NCI-H146 (cell line): ENCODE data around the gene GTSF1L.
A peak's percentile ranks its signal among the peaks of the same experiment; 100 is the strongest.

Source experiments
- DNase-seq: peaks from one replicate; lab custom pipeline; 2025; lab: John Stamatoyannopoulos, UW

GTSF1L gene

DNA sequence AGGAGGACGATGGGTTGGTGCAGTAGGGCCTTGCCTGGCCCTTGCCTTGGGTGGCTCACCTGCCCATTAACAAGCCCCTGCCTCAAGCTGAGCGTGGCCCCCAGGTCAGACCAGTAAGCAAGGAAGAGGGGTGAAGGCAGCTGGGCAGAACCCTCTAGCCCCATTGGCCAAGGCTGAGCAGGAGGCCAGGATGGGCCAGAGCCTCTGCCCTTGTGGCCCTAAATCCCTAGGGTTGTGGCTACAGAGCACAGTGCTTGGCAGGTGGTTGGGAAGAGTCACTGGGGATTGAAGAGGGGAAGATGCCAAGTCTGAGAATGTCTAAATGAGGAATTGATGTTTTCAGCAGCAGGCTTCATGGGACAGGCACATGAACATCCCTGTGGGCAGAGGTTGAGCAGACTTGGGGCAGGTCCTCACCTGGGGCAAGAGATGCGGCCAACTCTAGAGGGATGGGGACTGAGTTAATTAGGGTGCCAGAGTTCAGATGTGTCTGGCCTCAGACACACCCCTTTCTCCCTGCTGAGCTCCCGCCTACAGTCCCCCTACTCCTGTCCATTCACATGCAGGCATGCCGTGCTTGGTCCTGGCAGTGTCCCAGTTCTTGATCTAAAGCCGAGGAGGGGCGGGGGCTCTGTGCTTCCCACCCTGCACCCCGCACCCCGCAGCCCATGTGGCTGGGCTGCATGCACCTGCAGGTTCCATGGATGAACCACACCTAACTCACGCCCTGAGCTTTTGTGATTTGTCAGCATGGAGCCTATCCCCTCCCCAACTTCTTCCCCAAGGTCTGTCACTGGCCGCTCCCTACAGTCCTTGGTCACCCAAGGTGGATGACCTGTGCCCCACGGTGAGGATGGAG is 9.8 kb downstream of the GTSF1L start:
- no peak for DNase-seq

DNA sequence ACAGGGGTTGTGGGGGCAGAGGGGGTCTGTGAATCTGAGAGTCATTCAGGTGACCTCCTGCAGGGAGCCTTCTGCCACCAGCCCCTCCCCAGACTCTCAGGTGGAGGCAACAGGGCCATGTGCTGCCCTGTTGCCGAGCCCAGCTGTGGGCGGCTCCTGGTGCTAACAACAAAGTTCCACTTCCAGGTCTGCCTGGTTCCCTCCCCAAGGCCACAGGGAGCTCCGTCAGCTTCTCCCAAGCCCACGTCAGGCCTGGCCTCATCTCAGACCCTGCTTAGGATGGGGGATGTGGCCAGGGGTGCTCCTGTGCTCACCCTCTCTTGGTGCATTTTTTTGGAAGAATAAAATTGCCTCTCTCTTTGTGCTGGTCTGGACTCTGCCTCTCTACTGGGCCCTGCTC is 10.7 kb downstream of the GTSF1L start:
- no peak for DNase-seq

DNA sequence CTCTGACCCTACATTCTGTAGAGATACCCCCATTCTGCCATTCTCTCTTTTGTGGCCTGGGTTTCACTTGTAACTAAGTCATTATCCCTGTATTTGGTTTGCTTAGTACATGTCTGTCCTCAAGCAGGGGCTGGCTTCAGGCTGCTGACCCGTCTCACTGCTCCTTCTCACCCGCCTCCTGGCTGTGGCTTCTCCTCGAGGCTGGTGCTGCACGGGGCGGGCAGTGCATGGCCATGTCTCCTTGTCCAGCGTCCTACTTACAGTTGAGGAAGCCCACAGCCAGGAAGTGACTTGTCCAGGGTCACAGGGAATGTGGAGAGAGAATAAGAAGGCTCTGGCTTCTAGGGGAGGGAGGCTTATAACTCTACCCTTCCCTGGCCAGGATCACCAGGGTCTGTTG is 11.3 kb downstream of the GTSF1L start:
- DNase-seq = no peak

DNA sequence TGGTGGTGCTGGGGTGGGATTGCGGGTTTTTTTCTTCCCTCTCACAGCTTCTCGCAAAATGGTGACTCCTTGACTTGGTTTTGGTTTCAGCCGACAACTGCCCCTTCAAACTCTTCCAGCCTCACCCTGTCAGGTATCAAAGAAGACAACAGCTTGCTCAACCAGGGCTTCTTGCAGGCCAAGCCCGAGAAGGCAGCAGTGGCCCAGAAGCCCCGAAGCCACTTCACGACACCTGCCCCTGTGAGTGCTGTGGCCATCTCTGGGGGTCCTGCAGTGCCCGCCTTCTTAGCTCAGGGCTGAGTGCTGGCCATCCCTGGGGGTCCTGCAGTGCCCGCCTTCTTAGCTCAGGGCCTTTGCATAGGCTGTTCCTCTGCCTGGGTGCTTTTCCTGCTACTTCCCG is 11.8 kb downstream of the GTSF1L start:
- DNase-seq = no peak

DNA sequence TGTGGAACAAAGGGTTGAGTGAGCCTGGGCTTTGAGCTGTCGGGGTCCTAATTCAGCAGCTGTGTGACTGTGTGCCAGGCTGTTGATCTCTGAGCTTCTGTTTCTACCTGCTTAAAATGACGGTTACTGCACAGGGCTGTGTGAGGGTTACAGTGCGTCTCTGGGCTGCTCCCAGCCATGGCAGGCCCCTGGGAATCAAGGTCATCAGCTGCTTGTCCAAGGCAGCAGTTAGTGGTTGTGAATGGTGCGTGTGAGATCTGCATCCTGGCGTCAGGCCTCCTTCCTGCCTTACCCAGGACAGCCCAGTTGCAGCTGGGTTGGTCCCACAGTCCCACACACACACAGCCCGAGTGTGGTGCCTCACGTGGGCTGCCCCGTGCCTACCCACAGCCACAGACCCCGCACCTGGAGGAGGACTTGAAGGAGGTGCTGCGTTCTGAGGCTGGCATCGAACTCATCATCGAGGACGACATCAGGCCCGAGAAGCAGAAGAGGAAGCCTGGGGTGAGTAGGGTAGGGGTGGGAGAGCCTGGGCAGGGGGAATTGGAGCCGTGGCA is 15.6 kb downstream of the GTSF1L start:
- no peak for DNase-seq

DNA sequence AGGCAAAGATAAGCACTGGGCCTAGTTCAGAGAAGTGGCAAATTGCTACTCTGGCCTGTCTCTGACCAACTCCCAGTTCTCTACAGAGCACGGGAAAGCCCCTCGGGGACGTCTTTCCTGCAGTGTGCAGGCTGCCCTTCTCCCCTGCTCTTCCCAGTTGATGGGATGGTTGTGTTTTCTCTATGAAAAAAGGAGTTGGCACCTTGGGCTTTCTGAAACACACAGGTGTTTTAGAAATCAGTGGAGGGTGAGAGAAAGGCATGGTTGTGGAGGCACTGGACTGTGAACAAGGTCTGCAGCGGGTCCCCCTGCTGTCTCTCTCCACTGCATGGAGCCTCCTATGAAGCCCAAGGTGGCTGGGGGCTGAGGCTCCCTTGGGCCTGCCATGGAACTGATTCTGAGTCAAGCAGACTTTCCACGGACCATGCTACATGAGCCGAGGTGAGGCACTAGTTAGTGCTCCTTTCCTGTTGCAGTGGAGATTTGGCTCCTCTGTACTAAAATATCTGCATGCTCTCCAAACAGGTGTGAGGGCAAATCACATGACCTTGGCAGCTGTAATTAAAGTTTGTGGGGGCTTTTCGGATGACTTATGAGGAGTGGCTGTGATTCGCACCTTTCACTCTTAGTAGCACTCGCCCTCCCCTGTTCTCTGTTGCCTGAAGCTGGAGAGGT is 16.3 kb downstream of the GTSF1L start:
- no peak for DNase-seq

DNA sequence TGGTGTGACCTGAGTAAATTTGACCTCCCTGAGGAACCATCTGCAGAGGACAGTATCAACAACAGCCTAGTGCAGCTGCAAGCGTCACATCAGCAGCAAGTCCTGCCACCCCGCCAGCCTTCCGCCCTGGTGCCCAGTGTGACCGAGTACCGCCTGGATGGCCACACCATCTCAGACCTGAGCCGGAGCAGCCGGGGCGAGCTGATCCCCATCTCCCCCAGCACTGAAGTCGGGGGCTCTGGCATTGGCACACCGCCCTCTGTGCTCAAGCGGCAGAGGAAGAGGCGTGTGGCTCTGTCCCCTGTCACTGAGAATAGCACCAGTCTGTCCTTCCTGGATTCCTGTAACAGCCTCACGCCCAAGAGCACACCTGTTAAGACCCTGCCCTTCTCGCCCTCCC is 24.3 kb downstream of the GTSF1L start:
- DNase-seq = no peak

DNA sequence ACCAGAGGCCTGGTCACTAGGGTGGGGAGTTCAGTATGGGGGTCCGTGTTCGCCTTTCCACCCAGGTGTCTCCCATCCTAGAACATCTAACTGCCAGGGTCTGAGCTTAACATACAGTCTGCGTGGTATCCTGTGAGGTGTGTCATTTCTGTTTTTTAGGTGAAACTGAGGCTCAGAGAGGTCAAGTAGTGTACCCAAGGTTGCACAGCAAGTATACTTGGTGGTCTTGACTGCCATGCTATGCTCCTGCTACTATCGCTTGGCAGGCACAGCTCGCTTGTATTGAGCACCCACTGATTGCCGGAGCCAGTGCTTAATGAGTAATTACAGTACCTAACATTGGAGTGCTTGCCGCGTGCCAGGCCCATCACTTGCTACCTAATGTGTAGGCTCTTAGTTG is 26.2 kb downstream of the GTSF1L start:
- no peak for DNase-seq

DNA sequence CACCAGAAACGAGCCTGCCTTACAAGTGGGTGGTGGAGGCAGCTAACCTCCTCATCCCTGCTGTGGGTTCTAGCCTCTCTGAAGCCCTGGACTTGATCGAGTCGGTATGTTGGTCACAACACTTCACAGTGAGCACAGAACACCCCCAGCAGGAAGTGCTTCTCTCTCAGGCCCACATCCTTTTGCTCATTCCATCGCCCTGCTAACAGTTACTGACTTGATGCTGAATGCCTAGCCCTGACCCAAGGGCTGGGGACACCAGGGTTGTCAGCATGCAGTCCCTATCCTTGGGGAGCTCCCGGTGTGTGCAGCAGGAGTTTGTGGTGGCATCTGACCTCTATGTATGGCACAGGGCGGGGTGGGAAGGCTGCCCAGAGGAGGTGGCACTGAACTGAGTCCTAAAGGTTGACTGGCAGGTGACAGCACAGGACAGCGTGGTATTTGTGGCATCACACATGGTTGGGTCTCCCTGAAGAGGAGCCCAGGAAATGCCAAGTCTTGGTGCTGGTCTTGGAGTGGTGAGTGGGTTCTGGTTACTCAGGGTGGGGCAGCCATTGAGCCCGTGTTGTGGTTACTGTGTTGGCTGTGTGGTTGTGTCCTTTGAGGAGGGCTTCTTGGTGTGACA is 26.7 kb downstream of the GTSF1L start:
- DNase-seq = no peak

DNA sequence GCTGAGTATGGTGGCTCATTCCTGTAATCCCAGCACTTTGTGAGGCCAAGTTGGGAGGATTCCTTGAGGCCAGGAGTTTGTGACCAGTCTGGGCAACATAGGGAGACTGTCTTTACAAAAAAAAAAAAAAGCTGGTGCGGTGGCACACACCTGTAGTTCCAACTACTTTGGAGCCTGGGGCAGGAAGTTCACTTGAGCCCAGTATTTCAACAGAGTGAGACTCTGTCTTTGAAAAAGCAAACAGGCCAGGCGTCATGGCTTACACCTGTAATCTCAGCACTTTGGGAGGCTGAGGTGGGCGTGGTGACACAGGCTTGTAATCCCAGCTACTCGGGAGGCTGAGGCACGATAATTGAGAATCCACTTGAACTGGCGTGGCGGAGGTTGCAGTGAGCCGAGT is 31.2 kb downstream of the GTSF1L start:
- DNase-seq = no peak

DNA sequence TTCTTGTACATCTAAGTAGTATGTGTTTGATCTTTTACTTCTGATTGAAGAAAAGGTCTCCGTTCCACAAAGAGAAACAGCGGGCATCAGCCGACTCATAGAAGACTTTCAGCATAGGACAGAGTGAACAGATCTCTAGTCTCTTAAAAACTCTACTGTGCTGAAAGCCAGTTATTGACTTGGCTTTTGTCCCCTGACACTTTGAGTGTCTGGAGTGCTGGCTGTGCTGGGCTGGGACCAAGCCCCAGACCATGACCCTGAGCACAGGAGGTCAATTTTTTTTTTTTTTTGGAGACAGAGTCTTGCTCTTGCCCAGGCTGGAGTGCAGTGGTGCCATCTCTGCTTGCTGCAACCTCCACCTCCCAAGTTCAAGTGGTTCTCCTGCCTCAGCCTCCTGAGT is 32.0 kb downstream of the GTSF1L start:
- no peak for DNase-seq

DNA sequence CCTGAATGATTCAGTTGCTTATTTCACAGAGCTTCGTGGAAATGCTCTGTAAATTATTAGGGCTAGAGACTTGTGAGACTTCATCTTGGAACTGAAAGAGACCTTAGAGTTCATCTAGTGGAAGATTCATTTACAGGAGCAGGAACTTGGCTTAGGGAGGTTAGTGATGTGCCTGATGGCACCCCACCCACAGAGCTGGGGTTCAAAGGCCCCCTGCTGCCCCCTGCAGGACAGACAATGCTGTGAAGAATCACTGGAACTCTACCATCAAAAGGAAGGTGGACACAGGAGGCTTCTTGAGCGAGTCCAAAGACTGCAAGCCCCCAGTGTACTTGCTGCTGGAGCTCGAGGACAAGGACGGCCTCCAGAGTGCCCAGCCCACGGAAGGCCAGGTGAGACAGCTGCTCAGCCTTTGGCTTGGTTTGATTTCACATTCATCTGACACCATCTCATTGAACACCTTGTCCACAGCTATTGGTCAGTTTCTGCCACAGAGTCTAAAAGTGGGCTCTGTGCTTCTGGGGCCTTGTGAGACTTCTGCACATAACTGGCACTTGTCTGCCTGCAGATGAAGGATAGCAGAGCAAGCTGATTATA is 34.8 kb downstream of the GTSF1L start:
- DNase-seq = peak; percentile 57

DNA sequence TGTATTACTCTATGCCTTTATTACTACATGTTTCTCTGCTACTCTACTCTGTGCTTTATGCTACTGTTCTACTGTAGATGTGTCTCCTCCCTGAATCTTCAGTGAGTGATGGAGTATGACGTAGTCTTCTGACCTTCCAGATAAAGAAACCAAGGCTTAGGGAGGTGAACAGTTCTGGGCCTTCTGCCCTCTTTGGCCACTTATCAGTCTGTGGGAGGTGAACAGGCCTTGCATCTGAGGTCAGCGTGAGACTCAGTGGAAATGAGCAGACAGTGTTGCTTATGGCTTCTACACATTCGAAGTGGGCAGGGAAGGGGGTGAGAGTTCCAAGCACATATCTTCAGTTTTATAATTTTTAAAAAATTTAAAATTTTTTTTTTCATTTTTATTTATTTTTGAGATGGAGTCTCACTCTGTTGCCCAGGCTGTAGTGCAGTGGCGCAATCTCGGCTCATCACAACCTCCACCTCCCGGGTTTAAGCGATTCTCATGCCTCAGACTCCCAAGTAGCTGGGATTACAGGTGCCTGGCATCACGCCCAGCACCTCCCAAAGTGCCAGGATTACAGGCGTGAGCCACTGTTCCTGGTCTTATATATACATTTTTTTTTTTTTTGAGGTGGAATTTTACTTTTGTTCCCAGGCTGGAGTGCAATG is 35.7 kb downstream of the GTSF1L start:
- no peak for DNase-seq

DNA sequence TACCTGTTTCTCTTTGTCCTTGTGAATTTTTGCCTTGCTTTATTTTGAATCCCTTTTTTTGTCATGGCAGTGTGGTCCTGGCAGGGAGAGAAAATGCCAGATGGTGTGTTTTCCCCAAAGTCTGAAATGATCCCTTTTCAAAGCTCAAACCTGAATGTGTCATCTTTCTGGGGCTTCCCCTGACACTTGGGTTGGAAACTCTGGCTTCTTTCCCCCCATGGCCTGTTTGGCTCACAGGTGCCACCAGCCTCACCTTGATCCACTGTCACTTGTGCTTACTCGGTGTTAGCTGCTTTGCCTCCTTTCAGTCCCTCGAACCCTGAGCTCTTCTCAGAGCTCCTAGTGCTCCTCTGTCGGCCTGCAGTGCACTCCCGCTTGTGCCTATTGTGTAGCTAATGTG is 37.6 kb downstream of the GTSF1L start:
- DNase-seq = no peak

DNA sequence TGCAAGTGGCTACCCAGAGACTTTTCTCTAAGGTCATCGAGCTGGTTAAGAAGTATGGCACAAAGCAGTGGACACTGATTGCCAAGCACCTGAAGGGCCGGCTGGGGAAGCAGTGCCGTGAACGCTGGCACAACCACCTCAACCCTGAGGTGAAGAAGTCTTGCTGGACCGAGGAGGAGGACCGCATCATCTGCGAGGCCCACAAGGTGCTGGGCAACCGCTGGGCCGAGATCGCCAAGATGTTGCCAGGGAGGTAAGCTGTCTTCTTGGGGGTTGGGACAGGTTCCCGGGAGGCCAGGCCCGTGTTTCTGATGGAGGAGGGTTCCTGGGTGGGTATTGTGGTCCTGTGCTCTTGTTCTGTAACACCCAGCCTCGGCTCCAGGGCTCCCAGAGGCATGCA is 40.0 kb downstream of the GTSF1L start:
- DNase-seq = no peak

DNA sequence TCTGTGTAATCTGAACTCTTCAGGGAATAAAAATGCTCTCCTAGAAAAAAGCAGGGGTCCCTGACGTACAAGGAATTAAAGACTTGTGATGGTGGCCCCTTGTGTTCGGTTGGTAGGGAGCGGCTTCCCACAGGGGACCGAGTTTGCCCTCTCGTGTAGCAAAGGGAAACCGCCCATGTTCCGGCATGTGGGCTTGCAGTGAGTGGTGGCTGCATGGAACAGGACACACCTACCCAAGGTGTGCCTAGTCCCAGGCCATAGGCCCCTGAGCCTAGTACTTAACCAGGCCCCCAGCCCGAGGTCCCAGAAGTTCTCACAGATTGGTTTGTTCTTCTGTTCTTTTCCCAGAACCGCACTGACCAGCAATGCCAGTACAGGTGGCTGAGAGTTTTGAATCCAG is 44.4 kb downstream of the GTSF1L start:
- DNase-seq = no peak

DNA sequence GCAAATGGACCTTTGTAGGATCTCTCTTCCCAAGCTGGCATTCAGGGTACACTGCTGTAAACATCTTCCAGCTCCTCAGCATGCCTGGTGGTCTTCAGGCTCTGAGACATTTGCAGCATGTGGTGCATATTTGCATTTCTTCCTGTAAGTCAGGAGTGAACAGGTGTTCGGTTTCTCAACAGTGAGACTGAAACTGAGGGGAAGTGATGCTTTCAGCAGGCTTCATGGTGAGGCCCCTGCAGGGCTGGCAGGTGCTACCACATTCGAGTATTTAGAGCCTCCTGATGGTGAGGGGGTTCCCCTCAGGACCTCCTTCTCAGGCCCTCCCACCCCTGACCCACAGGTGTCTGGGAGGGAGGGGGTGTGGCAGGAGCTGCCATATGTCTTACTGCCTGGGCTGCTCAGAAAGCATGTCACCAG is 44.8 kb downstream of the GTSF1L start:
- DNase-seq = peak; percentile 95

DNA sequence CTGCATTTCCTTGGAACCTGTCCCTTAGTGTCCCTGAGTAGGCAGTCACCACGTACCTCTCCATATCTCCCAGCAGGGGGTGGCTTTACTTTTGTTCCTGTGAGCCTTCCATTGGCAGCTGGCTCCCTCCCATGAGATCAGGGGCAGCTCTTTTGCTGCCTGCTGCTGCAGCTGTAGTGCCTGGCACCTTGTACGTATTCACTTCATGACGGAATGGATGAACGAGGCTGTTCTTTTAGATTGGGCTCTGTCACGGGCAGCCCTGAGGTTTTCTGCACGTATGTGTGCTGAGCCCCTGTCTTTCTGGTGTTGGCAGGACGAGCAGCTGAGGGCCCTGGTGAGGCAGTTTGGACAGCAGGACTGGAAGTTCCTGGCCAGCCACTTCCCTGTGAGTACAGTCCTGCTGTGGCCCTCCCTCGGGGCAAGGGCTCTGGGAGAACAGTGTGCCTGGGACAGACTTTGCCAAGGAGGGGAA is 45.3 kb downstream of the GTSF1L start:
- DNase-seq = peak; percentile 94

DNA sequence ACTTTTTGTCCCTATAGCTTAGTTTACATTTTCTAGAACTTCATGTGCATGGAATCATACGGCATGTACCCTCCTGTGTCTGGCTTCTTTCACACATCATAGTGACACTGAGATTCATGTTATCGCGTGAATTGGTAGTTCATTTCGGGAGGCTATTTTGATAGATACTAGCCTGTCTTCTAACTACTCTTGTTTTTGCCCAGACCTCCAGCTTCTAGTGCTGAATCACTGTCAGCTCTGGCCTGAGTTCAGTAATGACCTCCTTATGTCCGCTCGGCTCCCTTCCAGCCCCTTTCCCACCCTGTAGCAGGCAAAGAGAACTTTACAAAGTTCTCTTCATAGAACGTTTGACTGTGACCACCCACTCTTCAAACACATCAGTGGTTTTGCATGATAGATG is 45.8 kb downstream of the GTSF1L start:
- DNase-seq = no peak

DNA sequence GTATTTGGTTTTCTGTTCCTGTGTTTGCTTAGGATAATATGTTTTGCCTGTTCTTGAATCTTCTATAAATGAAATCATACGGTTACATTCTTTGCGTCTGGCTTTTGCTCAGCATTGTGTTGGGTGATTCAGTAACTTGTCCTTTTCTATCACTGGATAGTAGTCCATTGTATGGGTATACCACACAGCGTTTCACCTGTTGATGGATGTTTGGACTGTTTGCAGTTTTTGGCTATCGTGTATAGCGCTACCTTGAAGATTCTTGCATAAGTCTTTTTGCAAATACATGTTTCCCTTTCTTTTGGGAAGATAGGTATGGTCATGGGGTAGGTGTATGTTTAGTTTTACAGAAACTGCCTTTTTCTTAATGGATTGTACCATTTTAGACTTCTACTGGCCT is 50.4 kb downstream of the GTSF1L start:
- no peak for DNase-seq
